HG03175 (cell line): ENCODE data around the gene CPPED1.

Experiments
- ATAC-seq: cut with Tn5 transposase; IDR thresholded peaks from one replicate; pipeline ENCODE4 v1.9.1; 2021; ENCODE audit warnings: mild to moderate bottlenecking, moderate library complexity; ENCODE audit not compliant: unreplicated experiment

The CPPED1 gene

GRCh38 chr16:12690024-12690423 lies 113.7 kb downstream of the CPPED1 start:
- ATAC-seq = no peak

- ATAC-seq = no peak
Measured at GRCh38 chr16:12688951-12689850, 114.5 kb downstream of the CPPED1 start.

GRCh38 chr16:12685806-12686205 lies 117.9 kb downstream of the CPPED1 start:
- ATAC-seq = no peak

GRCh38 chr16:12682432-12683165 lies 121.1 kb downstream of the CPPED1 start:
- no peak for ATAC-seq

- ATAC-seq = no peak
Measured at GRCh38 chr16:12681653-12682052, 122.0 kb downstream of the CPPED1 start.

GRCh38 chr16:12680531-12680930 lies 123.2 kb downstream of the CPPED1 start:
- no peak for ATAC-seq

GRCh38 chr16:12679660-12680272 lies 123.9 kb downstream of the CPPED1 start:
- no peak for ATAC-seq

- no peak for ATAC-seq
Measured at GRCh38 chr16:12678983-12679382, 124.7 kb downstream of the CPPED1 start.

GRCh38 chr16:12677502-12677901 lies 126.2 kb downstream of the CPPED1 start:
- no peak for ATAC-seq

- no peak for ATAC-seq
Measured at GRCh38 chr16:12675852-12676251, 127.8 kb downstream of the CPPED1 start.

- ATAC-seq = no peak
Measured at GRCh38 chr16:12675046-12675445, 128.6 kb downstream of the CPPED1 start.

- no peak for ATAC-seq
Measured at GRCh38 chr16:12674524-12674923, 129.2 kb downstream of the CPPED1 start.

GRCh38 chr16:12674071-12674470 lies 129.6 kb downstream of the CPPED1 start:
- ATAC-seq = no peak

GRCh38 chr16:12673466-12673865 lies 130.2 kb downstream of the CPPED1 start:
- ATAC-seq = no peak

GRCh38 chr16:12672986-12673385 lies 130.7 kb downstream of the CPPED1 start:
- no peak for ATAC-seq

- ATAC-seq = no peak
Measured at GRCh38 chr16:12669908-12670307, 133.8 kb downstream of the CPPED1 start.

- ATAC-seq = no peak
Measured at GRCh38 chr16:12667909-12668308, 135.8 kb downstream of the CPPED1 start.

GRCh38 chr16:12664164-12664733 lies 139.4 kb downstream of the CPPED1 start:
- no peak for ATAC-seq

- no peak for ATAC-seq
Measured at GRCh38 chr16:12661656-12662172, 142.0 kb downstream of the CPPED1 start.

GRCh38 chr16:12659871-12660270 lies 143.8 kb downstream of the CPPED1 start:
- no peak for ATAC-seq

- ATAC-seq = no peak
Measured at GRCh38 chr16:12658506-12658905, 145.2 kb downstream of the CPPED1 start.
